Suprapubic skin (tissue), 3 donors: ENCODE measurements around the gene MNT.

Experiments
- CTCF ChIP-seq, 2 donors: fragments of 200-600 bp in 1 of 2; fragments of 450-650 bp in 1 of 2; sonication (generic) in 1 of 2; IDR thresholded peaks; one replicate each; pipeline ENCODE4 v1.5.1; 2016 to 2019; ENCODE audit warnings: antibody characterized with exemption in 2 of 2, mild to moderate bottlenecking in 1 of 2, moderate library complexity in 1 of 2
- POLR2A ChIP-seq, 2 donors: fragments of 450-650 bp; IDR thresholded peaks; one replicate each; pipeline ENCODE4 v1.6.1; 2017; ENCODE audit warnings: antibody characterized with exemption in 2 of 2, mild to moderate bottlenecking in 2 of 2, moderate library complexity in 2 of 2

GRCh38 chr17:2357237-2357636 is 43.6 kb downstream of the MNT start:
- TF ChIP-seq CTCF (IDR thresholded peaks at IDR 0.05) (no peak), POLR2A (IDR thresholded peaks at IDR 0.05) (no peak)
